ENCODE measurements around the gene C16orf86.

The C16orf86 gene

DNA sequence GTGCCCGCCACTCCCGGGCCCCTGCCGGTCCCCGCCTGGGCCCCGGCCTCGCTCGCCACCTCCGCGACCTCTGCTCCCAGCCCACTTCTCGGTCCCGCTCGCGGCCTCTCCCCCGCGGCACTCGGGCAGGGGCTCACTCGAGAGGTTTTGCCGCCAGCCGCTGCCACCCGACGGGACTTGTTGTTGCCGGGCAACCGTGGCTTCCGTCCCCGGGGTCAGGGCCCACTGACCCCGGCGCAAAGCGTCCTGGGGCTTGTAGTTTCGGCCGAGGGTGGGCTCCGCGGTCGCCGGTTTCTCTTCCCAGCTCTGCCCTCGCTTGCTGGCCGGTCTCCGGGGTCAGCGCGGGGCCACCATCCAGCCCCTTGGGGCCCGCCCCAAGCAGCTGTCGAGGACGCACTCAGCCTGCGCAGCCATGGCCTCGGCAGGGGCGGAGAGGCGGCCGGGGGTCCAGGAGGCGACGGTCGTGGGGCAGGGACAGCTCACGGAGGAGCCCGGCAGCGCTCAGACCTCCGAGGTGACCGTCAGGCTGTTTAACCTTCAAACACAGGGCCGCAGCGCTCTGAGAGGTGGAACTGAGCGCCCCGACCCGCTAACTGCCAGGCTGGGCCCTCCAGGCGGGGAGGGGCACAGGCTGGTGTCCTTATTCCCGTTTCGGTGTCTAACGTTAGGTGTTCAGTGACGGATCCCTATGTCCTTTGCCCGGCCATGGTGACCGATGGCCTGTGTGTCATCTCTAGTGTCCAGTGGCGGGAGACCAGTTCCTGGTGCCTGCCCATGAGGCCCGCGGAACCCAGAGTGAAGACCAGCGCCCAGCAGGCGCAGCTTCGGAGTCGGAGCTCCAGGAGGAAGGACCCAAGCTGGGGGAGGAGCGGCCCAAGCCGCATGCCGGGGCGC, at the start of gene C16orf86, which contains the start of gene ENKD1:
Gene C16orf86, plus strand, starts transcription at position 256 of the 894 bp plus-strand sequence. Its CDS starts 157 bp downstream, at position 413.
Gene ENKD1, minus strand, starts transcription at position 192 of the 894 bp plus-strand sequence. CDS start 308 bp downstream, outside the sequence.
- peak; percentile 73 for DNase-seq

DNA sequence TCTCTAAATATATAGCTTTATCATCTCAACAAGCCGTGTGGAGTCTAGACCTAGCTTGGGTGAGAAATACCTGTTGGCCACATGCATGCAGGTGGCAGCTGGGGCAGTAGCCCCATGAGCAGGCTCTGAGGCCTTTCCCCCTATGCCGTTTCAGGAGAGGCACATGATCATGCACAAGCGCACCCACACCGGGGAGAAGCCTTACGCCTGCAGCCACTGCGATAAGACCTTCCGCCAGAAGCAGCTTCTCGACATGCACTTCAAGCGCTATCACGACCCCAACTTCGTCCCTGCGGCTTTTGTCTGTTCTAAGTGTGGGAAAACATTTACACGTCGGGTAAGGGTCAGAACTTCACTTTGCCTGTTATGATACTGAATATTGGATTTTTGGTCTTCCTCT, 38.4 kb upstream of the C16orf86 start:
- DNase-seq = no peak

- no peak for DNase-seq
These were observed 34.0 kb upstream of the C16orf86 start for GRCh38 chr16:67632415-67633172.

DNA sequence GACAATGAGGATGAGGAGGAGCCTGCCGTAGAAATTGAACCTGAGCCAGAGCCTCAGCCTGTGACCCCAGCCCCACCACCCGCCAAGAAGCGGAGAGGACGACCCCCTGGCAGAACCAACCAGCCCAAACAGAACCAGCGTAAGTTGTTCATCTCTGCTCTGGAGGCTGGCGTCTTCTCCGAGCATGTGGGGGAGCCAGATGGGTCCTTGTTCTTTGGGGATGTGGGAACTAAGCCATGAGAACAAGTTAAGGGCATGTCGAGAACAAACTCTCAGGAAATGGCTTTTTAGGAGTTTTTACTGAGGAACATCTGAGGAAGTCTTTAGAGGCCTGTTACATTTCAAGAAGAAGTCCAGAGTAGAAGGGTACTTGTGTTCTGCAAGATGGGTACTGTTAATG, 29.9 kb upstream of the C16orf86 start:
- DNase-seq = no peak

- DNase-seq = no peak
These were observed 29.0 kb upstream of the C16orf86 start for GRCh38 chr16:67637625-67638024.

DNA sequence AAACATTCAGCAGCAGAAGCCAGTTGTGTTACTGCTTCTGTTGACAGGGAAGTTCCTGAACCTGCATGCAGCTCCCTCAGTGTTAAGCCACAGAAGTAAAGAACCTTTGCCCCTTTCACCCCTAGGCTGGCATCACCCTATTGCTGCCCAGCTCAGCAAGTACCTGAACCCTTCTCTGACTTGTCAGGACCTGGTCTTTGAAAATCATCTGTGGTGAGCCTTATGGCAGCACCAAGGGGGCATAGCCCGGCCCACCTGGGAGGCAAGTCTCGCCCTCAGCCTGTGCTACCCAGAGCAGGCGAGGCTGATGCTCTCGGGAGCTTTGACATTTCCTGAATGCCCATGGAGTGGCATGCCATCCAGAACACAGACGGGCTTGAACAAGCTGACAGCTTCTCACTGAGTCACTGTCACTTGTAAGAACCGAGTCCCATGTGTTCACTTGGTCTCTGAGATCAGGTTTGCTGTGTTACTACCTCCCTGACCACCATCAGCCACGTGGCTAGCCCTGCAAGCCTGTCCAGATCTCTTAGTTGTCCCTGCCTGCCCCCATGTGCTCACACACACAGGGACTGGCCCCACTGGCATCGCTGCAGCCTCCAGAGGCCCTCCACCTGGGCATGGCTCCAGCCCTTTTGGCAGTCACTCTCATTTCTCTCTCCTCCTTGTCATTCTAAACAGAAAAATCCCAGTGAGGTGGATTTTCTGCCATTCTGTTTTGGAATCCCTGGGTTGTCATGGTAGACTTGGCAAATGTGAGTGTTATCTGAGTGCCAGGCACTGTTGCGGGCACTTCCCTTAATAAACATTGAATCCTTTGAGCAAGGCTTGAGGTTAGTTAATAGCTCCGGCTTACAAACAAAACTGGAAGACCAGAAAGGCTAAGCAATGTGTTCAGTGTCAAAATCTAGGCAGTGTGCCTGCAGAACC, 24.6 kb upstream of the C16orf86 start:
- DNase-seq = no peak

DNA sequence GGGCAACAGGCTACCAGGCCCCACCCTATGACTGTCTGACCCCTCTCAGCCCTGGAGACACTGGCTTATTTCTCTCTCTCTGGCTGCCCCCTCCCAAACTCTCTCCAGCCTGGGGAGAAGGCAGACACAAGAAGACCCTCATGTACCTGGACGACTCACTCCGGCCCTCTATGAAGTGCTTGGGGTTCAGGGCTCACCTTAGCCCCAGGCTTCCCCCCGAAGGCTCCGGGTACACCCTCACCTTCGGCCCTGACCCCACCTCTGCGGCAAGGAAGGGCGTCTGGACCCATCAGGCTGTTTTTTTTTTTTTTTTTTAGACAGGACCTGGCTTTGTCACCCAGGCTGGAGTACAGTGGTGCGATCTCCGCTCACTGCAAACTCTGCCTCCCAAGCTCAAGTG, 22.6 kb upstream of the C16orf86 start:
- no peak for DNase-seq

- DNase-seq = no peak
These were observed 21.1 kb upstream of the C16orf86 start for GRCh38 chr16:67645397-67646121.

DNA sequence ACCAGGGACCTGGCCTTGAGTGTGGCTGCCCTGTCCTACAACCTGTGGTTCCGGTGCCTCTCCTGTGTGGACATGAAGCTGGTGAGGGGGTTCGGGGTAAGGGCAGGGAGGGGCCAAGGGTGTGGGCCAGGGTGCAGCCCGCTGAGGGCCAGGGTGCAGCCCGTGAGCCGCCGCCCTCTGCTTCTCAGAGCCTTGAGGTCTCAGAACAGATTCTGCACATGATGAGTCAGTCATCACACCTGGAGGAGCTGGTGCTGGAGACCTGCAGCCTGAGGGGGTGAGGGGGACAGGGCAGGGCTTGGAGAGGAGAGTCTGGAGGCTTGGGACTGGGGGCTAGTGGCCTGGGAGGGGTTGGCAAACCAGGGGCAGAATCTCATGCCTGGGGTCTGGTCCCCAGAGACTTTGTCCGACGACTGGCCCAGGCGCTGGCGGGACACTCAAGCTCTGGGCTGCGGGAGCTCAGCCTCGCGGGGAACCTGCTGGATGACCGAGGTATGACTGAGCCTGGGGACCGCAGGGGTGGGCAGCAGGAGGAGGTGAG, 19.4 kb upstream of the C16orf86 start:
- DNase-seq = no peak

DNA sequence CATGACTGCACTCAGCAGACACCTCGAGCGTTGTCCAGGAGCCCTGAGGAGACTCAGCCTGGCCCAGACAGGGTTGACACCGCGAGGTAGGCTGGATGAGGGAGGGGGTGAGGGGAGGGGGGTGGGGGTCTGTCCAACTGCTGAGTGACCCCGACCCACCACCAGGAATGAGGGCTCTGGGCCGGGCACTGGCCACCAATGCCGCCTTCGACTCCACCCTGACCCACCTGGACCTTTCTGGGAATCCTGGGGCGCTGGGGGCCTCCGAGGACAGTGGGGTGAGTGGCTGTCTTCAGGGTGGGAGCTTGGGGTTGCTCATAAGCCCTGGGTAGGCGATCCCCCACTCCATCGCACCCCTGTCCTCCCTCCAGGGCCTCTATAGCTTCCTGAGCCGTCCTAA, 18.9 kb upstream of the C16orf86 start:
- DNase-seq = no peak

DNA sequence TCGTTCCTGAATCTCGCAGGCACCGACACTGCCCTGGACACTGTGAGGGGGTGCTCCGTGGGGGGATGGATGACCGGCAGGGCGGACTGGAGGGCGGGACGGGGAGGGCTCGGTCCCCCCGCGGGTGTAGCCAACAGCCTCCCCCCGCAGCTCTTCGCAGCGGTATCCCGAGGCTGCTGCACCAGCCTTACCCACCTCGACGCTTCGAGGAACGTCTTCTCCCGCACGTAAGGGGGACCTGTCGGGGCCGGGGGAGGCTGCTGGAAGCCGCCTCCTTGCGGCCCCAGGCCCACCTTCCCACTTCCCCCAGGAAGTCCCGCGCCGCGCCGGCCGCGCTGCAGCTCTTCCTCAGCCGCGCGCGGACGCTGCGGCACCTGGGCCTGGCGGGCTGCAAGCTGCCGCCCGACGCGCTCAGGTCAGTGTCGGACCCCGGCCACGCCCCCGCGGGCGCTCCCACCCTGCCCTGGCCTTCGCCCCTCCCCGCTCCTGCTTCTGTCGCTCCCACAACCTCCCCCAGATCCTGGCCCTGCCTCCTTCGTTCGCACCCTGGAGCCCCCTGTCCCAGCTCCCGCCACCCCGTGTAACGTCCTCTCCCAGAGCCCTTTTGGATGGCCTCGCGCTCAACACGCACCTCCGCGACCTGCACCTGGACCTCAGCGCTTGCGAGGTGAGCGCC, 18.4 kb upstream of the C16orf86 start:
- no peak for DNase-seq

GRCh38 chr16:67648764-67649407, 17.7 kb upstream of the C16orf86 start:
- DNase-seq = no peak

- DNase-seq = no peak
These were observed 17.1 kb upstream of the C16orf86 start for GRCh38 chr16:67649494-67649931.

DNA sequence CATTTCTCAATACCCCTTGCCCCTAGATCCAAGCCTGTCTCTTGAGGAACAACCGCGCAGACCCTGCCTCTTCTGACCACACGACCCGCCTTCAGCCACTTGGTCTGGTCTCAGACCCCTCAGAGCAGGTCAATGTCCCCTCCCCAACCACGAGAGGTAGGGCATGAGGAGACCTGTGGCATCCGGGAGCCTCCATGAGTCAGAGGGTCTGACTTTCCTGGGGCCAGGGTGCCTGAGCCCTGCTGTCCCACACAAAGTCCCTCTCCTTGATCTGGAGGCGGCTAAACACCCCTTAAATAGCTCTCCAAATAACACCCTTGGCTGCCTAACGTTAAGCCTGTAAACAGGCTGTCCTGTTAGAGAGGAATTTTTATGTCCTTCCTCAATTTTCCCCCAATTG, 16.6 kb upstream of the C16orf86 start:
- no peak for DNase-seq

DNA sequence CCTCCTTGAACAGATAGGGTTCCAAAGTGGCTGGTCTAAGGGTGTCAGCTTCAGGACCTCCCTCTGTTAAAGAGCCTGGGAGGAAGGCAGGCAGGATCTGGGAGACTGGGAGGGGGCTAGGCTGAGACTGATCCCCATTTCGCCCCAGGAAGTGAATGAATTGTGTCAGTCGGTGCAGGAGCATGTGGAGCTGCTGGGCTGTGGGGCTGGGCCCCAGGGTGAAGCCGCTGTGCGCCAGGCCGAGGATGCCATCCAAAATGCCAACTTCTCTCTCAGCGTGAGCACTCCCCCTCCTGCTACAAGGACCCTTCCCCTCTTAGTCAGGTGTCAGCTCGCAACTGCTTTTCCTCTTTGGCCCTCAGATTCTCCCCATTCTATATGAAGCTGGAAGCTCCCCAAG, 15.6 kb upstream of the C16orf86 start:
- DNase-seq = no peak

DNA sequence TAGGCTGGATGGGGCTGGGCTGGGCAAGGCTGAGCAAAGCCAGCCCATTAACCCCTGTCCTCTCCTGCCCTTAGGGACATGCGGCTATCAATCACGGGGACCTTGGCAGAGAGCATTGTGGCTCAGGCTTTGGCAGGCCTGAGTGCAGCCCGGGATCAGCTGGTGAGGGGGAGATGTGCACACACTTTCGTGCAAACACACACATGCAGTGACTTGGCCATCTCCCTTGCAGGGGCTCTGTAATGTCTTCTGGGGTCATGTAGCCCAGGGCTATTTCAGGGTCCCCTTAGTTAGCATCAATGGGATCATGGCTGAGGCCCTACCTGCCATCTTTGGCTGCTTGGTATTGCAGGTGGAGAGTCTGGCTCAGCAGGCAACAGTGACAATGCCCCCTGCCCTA, 14.8 kb upstream of the C16orf86 start:
- no peak for DNase-seq

- DNase-seq = peak; percentile 32
These were observed 14.0 kb upstream of the C16orf86 start for GRCh38 chr16:67652578-67653127.

DNA sequence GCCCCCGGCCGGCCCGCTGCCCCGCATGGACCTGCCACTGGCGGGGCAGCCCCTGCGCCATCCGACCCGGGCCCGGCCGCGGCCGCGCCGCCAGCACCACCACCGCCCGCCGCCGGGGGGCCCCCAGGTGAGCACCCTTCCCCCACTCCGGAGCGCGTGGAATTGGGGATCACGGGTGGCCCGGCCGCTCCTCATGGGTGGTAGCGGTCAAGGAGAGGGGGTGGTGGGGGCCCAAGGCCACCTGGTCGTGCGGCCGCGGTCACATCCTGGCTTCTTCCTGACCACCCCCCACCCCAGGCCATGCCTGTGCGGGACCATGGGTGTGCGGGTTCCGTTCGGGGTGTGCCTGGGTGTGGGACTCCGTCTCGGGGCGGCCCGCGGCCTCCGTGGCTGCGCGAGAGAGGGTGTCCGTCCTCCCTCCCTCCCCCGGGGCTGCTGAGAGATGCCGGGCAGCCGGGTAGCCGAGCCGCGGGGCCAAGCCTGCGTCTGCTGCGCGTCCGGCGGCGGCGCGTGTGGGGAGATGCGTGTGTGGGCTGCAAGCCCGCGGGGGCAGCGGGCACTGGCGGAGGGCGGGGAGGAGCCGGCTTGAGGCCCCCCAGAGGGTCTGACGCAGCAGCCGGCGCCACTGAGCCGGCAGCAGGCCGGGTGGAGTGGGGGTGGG, 13.4 kb upstream of the C16orf86 start:
- DNase-seq = no peak

DNA sequence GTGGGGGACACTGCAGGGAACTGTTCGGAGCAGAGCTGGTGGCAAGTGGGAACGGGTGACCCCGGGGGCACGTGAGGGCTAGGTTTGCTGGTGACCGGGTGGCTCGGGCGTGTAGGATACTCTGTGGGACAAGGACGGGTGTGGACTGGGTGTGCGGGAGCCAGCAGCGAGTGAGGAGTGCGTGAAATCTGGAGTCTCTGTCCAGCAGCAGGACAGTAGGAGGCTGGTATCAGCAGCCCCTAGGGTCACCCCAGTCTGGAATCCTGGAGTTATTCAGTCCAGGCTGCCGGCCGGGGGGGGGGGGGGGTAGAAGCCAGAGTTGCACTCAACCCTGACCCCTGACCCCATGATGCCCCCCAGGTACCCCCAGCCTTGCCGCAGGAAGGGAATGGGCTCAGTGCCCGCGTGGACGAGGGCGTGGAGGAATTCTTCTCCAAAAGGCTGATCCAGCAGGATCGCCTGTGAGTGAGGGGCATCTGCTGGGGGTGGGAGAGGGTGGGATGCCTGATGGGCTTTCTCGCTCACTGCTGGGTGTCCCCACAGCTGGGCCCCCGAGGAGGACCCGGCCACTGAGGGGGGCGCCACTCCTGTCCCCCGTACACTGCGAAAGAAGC, 12.7 kb upstream of the C16orf86 start:
- DNase-seq = no peak

All from NCI-H345 (cell line).